GM18499 (cell line): Measurements from ENCODE around the gene RABGAP1L.
"Not testable (repeated sequence)": the region's sequence is repeated elsewhere in the genome, so short reads cannot be mapped to it uniquely, and the experiment has no call there.

Source experiments
- ATAC-seq: cut with Tn5 transposase; IDR thresholded peaks from one replicate; pipeline ENCODE4 v1.9.1; 2021; ENCODE audit warnings: moderate number of reproducible peaks; ENCODE audit not compliant: insufficient read depth, unreplicated experiment

RABGAP1L gene

DNA sequence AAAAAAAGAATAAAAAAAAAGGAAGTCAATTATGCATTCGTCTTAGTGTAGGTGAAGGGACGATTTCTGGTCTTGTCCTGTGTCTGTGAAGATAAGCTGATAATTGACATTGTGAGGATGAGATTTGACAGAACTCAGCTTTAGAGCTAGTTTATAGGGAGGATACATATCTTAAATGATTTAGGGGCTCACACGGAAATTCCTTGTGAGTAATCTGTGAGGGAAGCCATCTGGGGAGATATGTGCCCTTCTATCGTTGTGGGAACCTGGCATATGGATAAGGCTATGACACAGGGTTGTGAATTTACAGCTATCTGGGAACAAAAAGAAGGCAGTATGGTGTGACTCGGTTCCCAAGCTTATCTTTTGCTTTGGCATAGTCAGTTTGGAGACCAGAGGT, 71.1 kb downstream of the RABGAP1L start:
- ATAC-seq = no peak

DNA sequence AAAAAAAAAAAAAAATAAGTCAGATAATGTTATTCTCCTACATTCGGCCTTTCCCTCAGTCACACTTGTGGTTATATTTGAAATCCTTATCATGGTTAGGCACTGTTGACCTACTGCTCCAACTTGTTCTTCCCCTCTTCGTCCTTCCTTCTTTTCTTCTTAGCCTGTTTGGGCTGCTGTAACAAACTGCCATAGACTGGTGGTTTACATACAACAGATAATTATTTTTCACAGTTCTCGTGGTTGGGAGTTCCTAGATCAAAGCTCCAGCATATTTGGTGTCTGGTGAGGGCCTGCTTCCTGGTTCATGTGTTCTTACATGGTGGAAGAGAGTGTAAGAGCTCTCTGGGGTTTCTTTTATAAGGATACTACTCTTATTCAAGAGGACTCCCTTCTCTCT, 73.4 kb downstream of the RABGAP1L start:
- ATAC-seq = no peak

DNA sequence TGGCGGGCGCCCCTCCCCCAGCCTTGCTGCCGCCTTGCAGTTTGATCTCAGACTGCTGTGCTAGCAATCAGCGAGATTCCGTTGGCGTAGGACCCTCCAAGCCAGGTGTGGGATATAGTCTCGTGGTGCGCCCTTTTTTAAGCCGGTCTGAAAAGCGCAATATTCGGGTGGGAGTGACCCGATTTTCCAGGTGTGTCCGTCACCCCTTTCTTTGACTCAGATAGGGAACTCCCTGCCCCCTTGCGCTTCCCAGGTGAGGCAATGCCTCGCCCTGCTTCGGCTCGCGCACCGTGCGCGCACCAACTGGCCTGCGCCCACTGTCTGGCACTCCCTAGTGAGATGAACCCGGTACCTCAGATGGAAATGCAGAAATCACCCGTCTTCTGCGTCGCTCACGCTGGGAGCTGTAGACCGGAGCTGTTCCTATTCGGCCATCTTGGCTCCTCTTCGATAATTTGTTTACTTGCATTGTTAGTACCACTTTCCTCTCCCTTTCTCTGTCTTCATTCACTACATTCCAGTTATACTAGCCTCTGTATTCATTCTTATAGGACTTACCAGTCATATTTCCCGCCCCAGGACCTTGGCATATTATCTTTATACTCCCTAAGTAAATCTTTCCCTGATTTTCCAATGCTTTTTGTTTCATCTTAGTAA, 79.7 kb downstream of the RABGAP1L start:
- not testable (repeated sequence) for ATAC-seq

DNA sequence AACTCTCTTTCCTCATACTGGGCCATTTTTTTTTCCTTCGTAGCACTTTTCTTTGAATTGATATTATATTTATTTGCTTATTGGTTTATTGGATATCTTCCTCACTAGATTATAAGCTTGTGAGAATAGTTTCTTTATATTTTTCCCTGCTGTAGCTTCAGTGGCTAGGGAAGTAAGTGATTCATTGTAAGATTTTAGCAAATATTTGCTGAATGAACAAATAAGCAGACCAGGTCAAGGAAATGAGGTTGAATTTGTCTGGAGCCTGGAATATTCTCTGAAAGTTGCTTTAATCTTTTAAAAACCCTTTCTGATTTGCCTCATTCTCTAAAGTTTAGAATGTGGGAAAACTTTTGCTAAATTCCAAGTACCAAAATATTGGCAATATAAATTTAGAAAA, 80.2 kb downstream of the RABGAP1L start:
- ATAC-seq = no peak

DNA sequence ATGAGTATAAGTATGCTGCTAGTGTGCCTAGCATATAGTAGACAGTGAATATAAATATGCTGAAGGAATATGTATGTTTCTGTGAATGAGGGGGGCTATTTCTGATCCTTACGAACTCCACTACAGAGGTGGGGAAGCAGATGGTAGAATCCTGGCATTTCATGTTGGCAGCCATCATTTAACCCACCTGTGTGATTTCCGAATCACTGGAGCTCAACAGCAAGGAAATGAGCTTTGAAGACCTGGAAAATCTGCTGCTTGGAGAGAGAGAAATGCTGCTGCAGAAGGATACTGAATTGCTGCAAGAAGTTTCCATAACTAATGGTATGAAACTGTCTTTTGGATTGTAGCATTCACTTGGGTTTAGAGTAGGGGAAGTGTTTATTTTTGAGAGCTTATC, 83.5 kb downstream of the RABGAP1L start:
- no peak for ATAC-seq

DNA sequence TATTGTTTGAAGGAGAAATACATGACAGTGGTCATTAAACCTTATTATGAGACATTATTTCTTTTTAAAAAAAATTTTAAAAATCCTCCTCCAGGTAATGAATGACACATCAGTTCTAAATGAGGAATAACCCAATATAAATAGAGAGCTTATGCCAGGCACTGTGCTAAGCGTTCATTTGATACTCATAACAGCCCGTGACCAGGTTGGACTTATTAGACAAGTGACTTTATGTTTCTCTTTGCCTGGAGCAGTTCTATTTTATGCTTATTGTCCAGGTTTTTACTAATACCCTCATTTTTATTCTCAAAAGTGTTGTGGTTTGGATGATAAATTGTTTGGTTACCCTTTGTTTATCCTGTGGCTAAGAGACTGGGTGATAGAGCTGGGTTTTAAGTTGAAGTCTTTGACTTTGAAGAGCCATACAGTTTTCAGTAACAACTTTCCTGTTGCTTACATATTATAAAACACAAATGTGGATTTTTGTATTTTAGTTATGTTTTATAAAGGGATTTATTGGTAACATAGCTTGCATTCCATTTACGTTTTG, 84.2 kb downstream of the RABGAP1L start:
- ATAC-seq = no peak

DNA sequence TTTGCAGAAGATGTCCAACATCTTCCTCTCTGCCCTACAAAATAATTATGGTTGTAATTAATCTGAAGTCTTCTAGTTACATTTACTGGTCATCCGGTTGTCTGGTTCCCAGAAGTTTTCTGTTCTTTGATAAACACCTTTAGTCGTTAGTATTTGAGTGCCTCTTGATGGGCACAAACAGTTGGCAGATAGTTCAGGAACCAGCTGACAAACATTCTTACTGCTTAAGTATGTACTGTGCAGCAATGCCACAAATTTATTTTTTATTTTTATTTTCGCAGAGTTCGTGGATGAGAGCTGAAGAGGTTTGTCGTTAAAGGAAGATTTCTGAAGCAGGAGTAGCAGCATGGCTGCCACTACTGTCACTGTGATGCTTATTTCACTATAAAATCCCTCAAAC, 84.7 kb downstream of the RABGAP1L start:
- ATAC-seq = no peak

DNA sequence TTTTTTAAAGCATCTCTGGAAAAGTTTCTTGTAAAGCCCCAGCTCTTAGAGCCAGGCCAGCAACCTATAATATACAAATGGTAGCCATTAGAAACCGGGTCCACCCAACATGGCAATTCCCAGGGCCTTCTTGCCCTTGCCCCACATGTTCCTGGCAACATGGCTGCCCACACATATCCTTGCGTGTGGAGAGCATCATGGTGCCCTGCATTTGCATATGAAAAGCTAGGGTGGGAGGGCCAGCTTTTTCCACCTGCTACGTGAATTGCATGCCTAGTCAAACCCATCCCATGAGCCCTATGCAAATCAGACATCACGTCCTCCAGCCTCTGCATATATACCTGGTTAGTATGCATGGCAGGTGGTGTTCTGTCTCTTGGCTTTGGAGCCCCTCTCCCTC, 88.2 kb downstream of the RABGAP1L start:
- no peak for ATAC-seq

DNA sequence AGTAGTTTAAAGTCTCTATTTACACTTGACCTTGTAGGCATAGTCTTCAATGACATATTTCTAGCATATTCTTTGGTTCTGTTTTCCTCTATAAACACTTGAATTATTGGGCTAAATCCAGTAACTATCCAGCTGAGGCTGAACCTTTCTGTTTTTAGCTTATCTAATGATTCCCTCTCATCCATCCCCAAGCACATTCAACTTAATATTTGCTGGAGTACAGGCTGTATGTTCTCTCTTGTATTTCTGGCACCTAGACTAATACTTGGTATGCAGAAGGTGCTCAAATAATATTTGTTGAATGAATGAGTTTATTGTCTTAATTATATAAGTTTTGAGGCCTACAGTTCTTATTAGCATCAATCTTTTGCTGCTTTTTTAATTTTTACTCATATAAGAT, 88.7 kb downstream of the RABGAP1L start:
- no peak for ATAC-seq

DNA sequence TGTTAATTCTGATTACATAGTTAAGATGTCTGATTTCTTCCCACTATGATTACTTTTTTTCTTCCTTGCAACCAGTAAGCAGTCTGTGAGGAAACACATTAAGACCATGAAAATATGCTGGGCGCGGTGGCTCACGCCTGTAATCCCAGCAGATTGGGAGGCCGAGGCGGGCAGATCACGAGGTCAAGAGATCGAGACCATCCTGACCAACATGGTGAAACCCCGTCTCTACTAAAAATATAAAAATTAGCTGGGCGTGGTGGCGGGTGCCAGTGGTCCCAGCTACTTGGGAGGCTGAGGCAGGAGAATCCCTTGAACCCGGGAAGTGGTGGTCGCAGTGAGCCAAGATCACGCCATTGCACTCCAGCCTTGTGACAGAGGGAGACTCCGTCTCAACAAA, 97.1 kb downstream of the RABGAP1L start:
- not testable (repeated sequence) for ATAC-seq

DNA sequence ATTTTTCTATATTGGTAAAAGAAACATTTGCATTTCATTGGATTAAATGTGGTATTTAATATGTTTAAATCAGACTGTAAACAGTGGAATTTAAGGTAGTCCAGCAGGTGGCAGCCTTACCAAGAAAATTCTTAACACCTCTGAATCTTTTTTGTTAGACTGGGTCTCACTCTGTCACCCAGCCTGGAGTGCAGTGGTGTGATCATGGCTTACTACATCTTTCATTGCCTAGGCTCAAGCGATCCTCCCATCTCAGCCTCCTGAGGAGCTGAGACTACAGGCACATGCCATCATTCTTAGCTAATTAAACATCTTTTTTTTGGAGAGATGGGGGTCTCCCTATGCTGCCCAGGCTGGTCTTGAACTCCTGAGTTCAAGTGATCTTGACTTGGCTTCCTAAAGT, 98.8 kb downstream of the RABGAP1L start:
- no peak for ATAC-seq

DNA sequence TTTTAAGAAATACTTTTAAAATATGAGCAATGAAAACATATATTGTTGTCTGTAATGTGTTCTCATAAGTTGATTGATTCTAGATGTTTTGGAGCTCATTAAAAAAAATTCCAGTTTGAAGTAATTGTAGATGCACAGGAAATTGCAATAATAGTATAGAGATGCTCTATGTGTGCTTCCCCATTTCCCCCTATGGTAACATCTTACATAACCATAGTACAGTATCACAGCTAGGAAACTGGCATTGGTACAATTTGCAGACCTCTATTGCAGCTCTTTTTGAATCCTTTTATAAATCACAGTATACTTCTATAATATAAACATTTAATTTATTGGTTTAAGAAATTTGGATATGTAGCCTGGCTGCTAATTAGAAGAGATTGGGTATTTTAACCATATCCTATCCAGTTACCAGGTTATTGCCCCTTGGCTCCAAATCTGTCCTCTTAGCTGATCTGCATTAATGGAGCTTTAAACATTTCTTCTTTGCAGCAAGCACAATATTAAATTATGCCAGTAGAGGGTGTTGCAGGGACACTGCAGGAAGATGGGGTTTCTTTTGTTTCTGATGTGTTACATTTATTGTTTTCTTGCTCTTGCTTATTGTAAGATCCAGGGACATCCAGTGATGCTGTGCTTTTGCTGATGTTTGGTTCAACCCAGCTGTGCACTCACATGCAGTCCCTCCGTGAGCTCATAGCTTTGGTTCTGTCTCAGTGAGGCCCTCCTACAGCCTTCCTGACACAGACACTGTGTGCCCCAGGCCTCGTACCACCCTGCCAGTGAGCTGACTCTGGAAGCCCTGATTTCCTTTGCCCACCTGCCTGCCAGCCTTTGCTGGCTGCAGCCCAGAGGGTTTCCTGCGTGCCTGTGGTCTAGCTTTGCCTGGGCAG, 103.3 kb downstream of the RABGAP1L start:
- no peak for ATAC-seq

DNA sequence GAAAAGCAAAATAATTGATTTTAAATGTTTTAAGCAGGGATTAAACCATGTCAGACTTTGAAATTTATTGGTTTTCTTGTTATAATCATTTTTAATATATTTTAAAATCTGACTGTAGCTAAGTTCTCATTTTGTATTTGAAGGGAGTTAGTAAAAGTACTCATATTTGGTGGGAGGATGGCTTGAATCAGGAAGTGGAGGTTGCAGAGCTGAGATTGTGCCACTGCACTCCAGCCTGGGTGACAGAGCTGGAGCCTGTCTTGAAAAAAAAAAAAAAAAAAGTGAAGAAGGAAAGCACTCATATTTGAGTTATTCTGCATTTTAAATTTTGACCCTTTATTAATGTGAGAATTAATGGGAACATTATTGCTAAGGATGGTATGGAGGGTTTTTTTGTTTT, 106.0 kb downstream of the RABGAP1L start:
- ATAC-seq = no peak

DNA sequence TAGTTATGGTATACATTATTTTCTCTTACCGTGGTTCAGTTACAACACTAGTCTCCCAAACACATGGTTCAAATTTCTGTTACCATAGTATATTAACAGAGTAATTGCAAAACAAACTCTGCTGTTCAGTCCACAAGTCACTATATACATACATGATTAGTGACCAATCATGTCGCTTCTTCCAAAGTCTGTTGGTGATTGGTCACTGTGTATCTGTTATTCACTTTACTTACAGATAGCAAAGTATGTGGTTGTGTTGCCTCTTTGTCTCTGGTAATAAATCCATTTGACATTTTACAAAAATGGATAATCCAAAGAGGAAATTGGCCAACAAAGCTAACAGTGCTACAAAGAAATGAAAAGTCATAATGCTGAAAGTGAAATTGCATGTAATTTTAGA, 107.2 kb downstream of the RABGAP1L start:
- no peak for ATAC-seq

DNA sequence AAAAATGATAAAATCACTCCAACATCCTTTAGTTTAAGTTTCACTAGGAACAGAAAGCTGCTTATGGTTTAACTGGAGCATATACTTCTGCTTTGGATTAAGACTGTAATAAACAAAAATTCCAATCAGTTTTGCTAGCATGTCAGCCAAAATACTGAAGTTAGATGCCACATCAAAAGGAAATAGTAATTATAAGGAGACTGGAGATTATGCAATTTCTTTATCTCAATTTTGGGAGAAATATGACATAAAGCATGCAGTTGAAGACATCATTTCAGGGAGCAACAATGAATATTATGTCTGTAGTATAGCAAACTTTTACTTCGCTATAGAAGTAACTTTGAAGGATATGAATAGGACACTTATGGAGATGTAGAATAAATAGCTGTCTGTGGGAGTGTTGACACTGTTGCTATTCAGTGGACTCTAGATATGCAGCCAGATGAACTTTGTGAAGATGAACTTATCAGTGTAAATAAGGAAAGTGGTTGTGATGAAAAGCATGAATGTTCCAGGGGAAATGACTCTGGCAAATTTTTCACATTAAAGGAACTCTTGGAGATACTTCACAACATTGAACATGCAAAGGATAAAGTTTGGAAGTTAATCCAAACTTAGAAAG, 107.8 kb downstream of the RABGAP1L start:
- ATAC-seq = no peak

DNA sequence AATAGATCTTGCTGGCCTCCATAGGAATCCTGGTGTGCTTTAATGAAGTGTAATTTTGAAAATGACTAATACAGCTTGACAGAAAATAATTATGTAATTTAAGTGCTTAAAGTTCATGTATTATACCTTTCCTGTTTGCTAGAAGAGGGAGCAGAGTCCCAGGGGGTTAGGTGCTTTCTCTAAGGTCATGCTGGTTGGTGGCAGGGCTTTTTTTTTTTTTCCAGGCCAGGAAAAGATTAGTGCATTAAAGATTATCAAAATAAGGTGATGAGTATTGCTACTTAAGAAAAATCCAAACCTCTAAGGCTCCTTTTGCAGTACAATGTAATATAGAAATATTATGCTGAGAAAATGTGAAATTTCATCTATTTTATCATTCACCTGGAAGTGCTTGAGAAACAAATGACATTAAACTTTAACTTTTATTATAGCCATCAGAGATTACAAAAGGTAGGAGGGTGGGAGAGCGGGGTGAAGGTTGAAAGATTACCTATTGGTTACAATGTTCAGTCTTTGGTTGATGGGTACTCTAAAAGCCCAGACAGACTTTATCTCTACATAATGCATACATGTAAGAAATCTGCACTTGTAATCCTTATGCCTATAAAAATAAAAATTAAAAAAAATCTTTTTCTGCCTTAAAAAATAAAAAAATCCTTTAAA, 110.8 kb downstream of the RABGAP1L start:
- no peak for ATAC-seq

DNA sequence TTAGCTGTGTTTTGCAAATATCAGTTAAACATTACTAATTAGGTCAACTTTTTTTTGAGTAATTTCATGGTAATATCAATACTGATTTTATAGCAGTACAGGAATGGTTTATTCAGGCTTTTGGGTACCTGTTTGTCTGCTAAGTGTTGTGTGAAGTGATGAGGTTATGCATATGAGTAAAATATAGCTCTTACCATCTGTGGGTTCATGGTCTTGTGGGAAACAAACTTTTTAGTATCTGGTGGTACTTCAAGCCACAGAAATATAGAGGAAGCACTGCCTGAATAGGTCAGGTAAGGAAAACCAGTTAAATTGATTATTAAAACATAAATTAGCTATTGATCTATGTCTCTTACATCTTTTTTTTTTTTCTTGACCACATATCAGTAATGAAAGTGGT, 113.9 kb downstream of the RABGAP1L start:
- no peak for ATAC-seq

DNA sequence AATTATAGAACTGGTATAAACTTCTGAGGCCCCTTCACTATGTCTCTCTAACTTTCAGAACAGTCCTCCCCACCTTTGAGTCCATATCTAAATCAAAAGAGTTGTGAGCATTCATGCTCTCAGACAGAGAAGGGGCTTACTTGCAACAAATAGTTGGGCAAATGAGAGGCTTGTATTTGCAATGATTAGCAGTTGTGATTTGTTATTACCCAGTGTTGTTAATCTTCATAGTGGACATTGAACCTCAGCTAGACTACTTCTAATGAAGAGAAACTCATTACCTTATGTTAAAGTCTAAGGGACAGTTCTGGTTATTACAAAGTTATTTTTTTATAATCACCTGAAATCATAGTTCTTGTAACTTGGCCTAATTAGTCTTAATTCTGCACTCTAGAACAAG, 114.5 kb downstream of the RABGAP1L start:
- ATAC-seq = no peak

DNA sequence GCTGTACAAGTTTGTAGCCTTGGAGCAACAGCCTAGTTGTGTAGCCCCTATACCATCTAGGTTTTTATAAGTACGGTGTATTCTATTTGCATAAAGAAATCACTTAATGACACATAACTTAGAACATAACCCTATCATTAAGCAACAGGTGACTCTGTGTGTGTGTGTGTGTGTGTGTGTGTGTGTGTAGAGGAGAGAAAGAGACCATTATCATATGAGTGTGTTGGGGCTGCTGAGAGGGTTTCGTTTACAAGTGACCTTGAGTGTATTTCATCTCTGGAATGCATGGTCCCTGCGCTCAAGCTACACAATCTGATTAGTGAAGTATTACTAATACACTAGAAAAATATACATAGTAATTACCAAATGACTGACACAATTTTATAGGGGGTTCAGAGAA, 115.1 kb downstream of the RABGAP1L start:
- no peak for ATAC-seq

DNA sequence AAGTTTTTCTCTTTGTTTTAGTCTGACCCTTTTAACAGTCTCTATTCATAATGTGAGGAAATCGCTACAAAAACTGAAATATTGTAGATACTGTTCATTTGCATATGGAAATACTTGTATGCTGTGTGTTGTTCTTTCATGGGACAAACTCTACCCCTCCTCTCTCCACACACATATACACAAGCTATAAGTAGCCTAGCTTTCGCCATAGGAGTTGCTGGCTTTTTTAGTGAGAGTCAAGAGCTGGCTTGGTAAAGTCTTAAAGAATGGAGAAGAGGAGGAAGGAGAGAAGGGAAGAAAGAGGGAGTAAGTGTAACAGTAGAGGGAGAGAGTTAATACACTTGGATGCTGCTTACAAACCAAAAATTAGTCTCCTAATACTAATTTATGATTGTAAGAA, 115.6 kb downstream of the RABGAP1L start:
- no peak for ATAC-seq

DNA sequence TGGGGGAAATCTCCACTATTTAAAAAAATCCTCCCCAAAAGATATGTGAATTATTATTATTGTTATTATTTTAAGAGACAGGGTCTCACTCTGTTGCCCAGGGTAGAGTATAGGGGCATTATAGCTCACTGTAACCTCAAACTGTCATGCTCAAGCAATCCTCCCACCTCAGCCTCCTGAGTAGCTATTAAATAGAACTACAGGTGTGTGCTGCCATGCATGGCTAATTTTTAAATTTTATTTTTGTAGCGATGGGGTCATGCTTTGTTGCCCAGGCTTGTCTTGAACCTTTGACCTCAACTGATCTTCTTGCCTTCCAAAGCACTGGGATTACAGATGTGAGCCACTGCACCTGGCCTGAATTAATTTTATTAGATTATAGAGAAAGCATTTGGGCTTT, 116.8 kb downstream of the RABGAP1L start:
- ATAC-seq = no peak
